Placental epithelial cell (primary cell): ENCODE data around the gene STEAP1B. TPM values are rescaled to one million over a fixed set of nuclear protein-coding genes. Genes with fewer than 3 reads are reported as not detected.

Experiments used
- total RNA-seq: library from RNA; depleted of rRNA; stranded (reverse); fragments of >200 nt; gene quantifications from 2 replicates; pipeline ENCODE4 v1.2.3, GENCODE V29; 2012

The STEAP1B gene
- total RNA-seq: not detected in 2 replicates

GRCh38 chr7:22499888-22500689, at the start of gene STEAP1B:
STEAP1B (minus strand) TSS chr7:22500188; CDS start chr7:22494855, 5,333 bp downstream.

Other genes with a start within 250 kb of the STEAP1B start
- 0.79 and 1.1 TPM in 2 replicates for gene RAPGEF5, start 143.0 kb downstream of the STEAP1B start, total RNA-seq
- gene IL6, start 227.0 kb upstream of the STEAP1B start, total RNA-seq: 0.39 TPM in 1 of 2 replicates, not detected in the other